ENCODE measurements around the gene ATP2B3.

ATP2B3 gene

GRCh38 chrX:153481043-153481442 is 36.4 kb upstream of the ATP2B3 start:
- no peak overlapping the region for H3K27ac ChIP-seq
- no peaks in the 10 kb centered on the region for H3K9me3 ChIP-seq (ENCODE audit: control insufficient read depth, low read length)
- no peak overlapping the region for H3K9ac ChIP-seq
- no peak for TF ChIP-seq CTCF (IDR thresholded peaks at IDR 0.05)
- H3K4me1 ChIP-seq = no peaks in the 10 kb centered on the region
- no peak overlapping the region for H3K4me3 ChIP-seq (ENCODE audit: low read depth, low read length)
- H3K36me3 ChIP-seq (ENCODE audit: control insufficient read depth, insufficient read depth, low read length) = no peaks in the 10 kb centered on the region
- no peaks in the 10 kb centered on the region for H3K79me2 ChIP-seq
- no peak overlapping the region for H3K4me2 ChIP-seq (ENCODE audit: low read length)
- H3K27me3 ChIP-seq (ENCODE audit: control insufficient read depth, insufficient read depth, low read length) = no peaks in the 10 kb centered on the region
- H2AFZ ChIP-seq = no peak overlapping the region

- Histone ChIP-seq H3K9ac (no peak overlapping the region), H3K27me3 (ENCODE audit: control insufficient read depth, insufficient read depth, low read length) (no peaks in the 10 kb centered on the region), H3K36me3 (ENCODE audit: control insufficient read depth, insufficient read depth, low read length) (no peaks in the 10 kb centered on the region), H3K9me3 (ENCODE audit: control insufficient read depth, low read length) (no peaks in the 10 kb centered on the region), H2AFZ (no peak overlapping the region), H3K4me1 (no peaks in the 10 kb centered on the region), H3K4me2 (ENCODE audit: low read length) (no peak overlapping the region), H3K79me2 (no peaks in the 10 kb centered on the region), H3K27ac (no peak overlapping the region), H3K4me3 (ENCODE audit: low read depth, low read length) (no peak overlapping the region)
- no peak for TF ChIP-seq CTCF (IDR thresholded peaks at IDR 0.05)
Measured at GRCh38 chrX:153482376-153483015, 34.9 kb upstream of the ATP2B3 start.

GRCh38 chrX:153485396-153486080 is 31.9 kb upstream of the ATP2B3 start:
- Histone ChIP-seq H3K79me2 (no peaks in the 10 kb centered on the region), H3K27ac (no peak overlapping the region), H2AFZ (no peak overlapping the region), H3K4me2 (ENCODE audit: low read length) (no peak overlapping the region), H3K9me3 (ENCODE audit: control insufficient read depth, low read length) (no peaks in the 10 kb centered on the region), H3K4me3 (ENCODE audit: low read depth, low read length) (no peak overlapping the region), H3K27me3 (ENCODE audit: control insufficient read depth, insufficient read depth, low read length) (no peaks in the 10 kb centered on the region), H3K36me3 (ENCODE audit: control insufficient read depth, insufficient read depth, low read length) (no peaks in the 10 kb centered on the region), H3K9ac (no peak overlapping the region), H3K4me1 (no peaks in the 10 kb centered on the region)
- TF ChIP-seq CTCF (IDR thresholded peaks at IDR 0.05) = no peak

GRCh38 chrX:153486171-153486570 is 31.3 kb upstream of the ATP2B3 start:
- Histone ChIP-seq H3K27me3 (ENCODE audit: control insufficient read depth, insufficient read depth, low read length) (no peaks in the 10 kb centered on the region), H3K4me2 (ENCODE audit: low read length) (no peak overlapping the region), H3K9me3 (ENCODE audit: control insufficient read depth, low read length) (no peaks in the 10 kb centered on the region), H3K27ac (no peak overlapping the region), H2AFZ (no peak overlapping the region), H3K79me2 (no peaks in the 10 kb centered on the region), H3K36me3 (ENCODE audit: control insufficient read depth, insufficient read depth, low read length) (no peaks in the 10 kb centered on the region), H3K9ac (no peak overlapping the region), H3K4me3 (ENCODE audit: low read depth, low read length) (no peak overlapping the region), H3K4me1 (no peaks in the 10 kb centered on the region)
- no peak for TF ChIP-seq CTCF (IDR thresholded peaks at IDR 0.05)

Data from parathyroid adenoma (tissue), 2 donors.